ENCODE measurements around the gene FZD7.

FZD7 gene

GRCh38 chr2:202052235-202052634, 18.6 kb downstream of the FZD7 start:
- FAIRE-seq, result no peak
- no peak for DNase-seq (ENCODE audit: insufficient read length, low spot score)
- no peak for TF ChIP-seq POLR2A (IDR thresholded peaks at IDR 0.05; ENCODE audit: low read depth, low read length)

GRCh38 chr2:202054679-202055078, 21.0 kb downstream of the FZD7 start:
- no peak for FAIRE-seq
- no peak for TF ChIP-seq POLR2A (IDR thresholded peaks at IDR 0.05; ENCODE audit: low read depth, low read length)
- DNase-seq (ENCODE audit: insufficient read length, low spot score), result no peak

DNA sequence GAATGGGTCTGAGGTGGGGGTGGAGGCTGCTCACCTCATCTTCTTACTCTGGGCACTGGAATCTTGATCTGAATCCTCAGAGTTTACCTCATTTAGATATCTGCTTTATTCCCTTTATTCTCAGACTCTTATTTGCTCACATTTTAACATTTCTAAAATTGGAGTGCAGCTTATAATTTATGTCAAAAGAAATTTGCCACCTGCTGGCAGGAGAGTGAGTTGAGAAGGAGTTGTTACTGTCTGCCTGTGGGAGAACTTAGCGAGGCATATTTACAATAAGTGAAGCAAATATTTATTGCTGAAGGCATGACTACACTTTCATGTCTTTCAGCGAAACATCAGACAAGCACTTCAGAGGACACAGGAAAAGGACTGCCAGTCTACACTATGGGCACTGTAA, 23.0 kb downstream of the FZD7 start:
- FAIRE-seq (no peak), DNase-seq (ENCODE audit: insufficient read length, low spot score) (no peak)
- no peak for TF ChIP-seq POLR2A (IDR thresholded peaks at IDR 0.05; ENCODE audit: low read depth, low read length)

GRCh38 chr2:202060218-202060617, 26.6 kb downstream of the FZD7 start:
- TF ChIP-seq POLR2A (IDR thresholded peaks at IDR 0.05; ENCODE audit: low read depth, low read length), result no peak
- DNase-seq (ENCODE audit: insufficient read length, low spot score) (no peak), FAIRE-seq (no peak)

- DNase-seq (ENCODE audit: insufficient read length, low spot score) (no peak), FAIRE-seq (no peak)
- TF ChIP-seq POLR2A (IDR thresholded peaks at IDR 0.05; ENCODE audit: low read depth, low read length), result no peak
These were observed 28.0 kb downstream of the FZD7 start for GRCh38 chr2:202061695-202062094.

GRCh38 chr2:202064171-202064880, 30.7 kb downstream of the FZD7 start:
- DNase-seq (ENCODE audit: insufficient read length, low spot score), result peak; percentile 45
- peak; percentile 89 for FAIRE-seq
- TF ChIP-seq POLR2A (IDR thresholded peaks at IDR 0.05; ENCODE audit: low read depth, low read length), result no peak

DNA sequence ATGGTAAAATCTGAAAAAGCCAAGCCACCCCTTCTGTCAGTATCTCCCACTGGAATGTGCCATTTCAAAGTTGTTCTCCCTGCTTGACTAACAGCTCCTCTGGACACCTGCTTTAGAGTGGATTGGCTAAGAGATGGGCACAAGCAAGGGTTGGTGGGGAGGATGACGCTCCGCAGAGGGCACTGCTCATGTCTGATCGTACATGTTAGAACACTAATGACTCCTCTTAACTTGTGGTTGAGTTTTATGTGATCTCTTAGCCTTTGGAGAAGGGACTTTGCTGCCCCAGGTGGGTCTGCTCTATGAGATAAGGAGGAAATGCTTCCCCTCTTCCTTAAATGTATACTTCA, 31.2 kb downstream of the FZD7 start:
- FAIRE-seq (no peak), DNase-seq (ENCODE audit: insufficient read length, low spot score) (no peak)
- no peak for TF ChIP-seq POLR2A (IDR thresholded peaks at IDR 0.05; ENCODE audit: low read depth, low read length)

DNA sequence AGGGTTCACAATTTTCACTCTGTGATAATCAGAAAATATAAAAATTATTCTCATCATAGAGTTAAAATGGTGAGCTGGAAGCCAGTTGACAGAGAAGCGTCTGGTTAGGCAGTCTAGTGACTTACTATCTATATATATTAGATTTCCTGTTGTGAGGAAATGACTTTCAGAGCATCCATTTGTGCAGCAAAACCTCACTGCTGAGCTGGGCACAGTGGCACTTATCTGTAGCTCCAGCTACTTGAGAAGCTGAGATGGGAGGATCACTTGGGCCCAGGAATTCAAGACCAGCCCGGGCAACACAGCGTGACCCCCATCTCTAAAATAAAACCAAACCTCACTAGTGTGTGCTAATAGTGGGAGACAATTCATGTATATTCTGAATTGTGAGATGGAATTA, 32.2 kb downstream of the FZD7 start:
- FAIRE-seq (no peak), DNase-seq (ENCODE audit: insufficient read length, low spot score) (no peak)
- no peak for TF ChIP-seq POLR2A (IDR thresholded peaks at IDR 0.05; ENCODE audit: low read depth, low read length)

- FAIRE-seq, result no peak
- no peak for DNase-seq (ENCODE audit: insufficient read length, low spot score)
- TF ChIP-seq POLR2A (IDR thresholded peaks at IDR 0.05; ENCODE audit: low read depth, low read length), result no peak
These were observed 33.2 kb downstream of the FZD7 start for GRCh38 chr2:202066875-202067274.

GRCh38 chr2:202067589-202067988, 33.9 kb downstream of the FZD7 start:
- no peak for FAIRE-seq
- no peak for TF ChIP-seq POLR2A (IDR thresholded peaks at IDR 0.05; ENCODE audit: low read depth, low read length)

GRCh38 chr2:202069170-202070067, 35.8 kb downstream of the FZD7 start:
- no peak for DNase-seq (ENCODE audit: insufficient read length, low spot score)
- no peak for TF ChIP-seq POLR2A (IDR thresholded peaks at IDR 0.05; ENCODE audit: low read depth, low read length)
- FAIRE-seq, result no peak

More at GRCh38 chr2:202067589-202067988, 33.9 kb downstream of the FZD7 start:
- no peak for DNase-seq (ENCODE audit: insufficient read length, low spot score)

DNA sequence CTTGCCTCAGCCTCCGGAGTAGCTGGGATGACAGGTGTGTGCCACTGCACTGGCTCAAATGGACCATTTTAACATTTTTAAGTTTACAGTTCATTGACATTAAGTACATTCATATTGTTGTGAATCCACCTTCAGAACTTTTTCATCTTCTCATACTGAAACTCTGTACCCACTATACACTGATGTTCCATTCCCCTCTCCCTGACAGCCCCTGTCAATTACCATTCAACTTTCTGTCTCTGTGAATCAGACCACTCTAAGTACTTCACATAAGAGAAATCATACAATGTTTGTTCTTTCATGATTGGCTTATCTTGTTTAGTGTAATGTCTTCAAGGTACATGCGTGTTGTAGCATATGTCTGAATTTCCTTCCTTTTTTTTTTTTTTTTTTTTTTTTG, 37.5 kb downstream of the FZD7 start:
- DNase-seq (ENCODE audit: insufficient read length, low spot score), result no peak
- TF ChIP-seq POLR2A (IDR thresholded peaks at IDR 0.05; ENCODE audit: low read depth, low read length), result no peak
- no peak for FAIRE-seq

DNA sequence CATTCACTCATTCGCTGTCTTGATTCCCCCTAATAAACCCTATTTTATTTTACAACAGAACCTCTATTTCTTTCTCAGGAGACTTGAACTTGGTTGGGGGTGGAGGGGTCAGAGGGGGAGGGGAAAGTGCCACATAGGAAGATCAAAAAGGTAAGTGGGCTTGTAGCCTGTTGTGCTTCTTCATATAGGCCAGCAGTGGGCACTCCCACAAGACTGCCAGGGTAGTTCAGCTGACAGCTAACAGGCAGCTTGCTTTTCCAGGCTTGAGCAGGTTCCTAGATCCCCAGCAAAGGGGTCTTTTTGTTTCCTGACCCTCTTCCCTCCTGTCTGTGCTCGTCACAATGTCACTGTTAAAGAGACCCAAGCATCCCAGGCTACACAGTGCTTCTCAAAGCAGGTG, 38.6 kb downstream of the FZD7 start:
- FAIRE-seq (no peak), DNase-seq (ENCODE audit: insufficient read length, low spot score) (no peak)
- TF ChIP-seq POLR2A (IDR thresholded peaks at IDR 0.05; ENCODE audit: low read depth, low read length), result no peak

DNA sequence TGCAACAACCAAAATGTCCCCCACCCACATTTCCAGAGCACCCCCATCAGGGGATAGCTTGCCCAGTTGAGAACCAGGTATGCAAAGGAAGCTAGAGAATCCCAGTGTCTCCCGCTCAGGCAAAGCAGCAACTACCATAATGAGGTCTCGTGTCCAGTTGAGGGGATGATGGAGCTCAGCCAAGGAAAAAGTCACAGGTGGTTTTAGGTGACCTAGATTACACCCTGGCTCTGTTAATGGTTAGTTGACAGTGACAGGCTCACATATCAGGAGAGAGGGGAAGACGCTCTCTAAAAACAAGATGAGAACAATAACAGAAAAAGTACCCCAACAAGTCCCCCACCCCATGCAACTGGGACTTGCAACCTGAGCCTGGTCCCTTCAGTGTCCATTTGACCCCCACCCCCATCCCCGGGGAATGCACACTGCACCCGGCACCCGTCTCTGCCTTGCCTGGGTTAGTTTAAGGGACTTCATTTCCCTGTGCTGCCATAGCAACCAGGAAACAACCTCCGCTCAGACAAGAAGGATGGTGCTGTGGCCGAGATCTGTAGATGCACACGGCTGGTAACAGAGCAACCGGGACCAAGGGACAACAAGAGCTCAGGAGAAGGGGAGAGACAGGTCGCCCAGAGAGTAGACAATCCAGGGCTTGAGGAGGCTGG, 39.2 kb downstream of the FZD7 start, which contains the start of gene KIAA2012:
Gene KIAA2012, plus strand, starts transcription at position 519 of the 665 bp plus-strand sequence. CDS start 373 bp downstream, outside the sequence.
- TF ChIP-seq POLR2A (IDR thresholded peaks at IDR 0.05; ENCODE audit: low read depth, low read length), result no peak
- FAIRE-seq (no peak), DNase-seq (ENCODE audit: insufficient read length, low spot score) (no peak)
